ENCODE data around the gene ANGEL2.

ANGEL2 gene

GRCh38 chr1:212952641-212952976 is 63.1 kb downstream of the ANGEL2 start:
- TF ChIP-seq CTCF (IDR thresholded peaks at IDR 0.05; ENCODE audit: control extremely low read depth, extremely low read depth, low read depth, missing control alignments) = no peak
- ChIA-PET POLR2A (no interaction called here), CTCF (interaction anchor here (0.6 to 6.7 kb wide), 6 partner anchors 9 to 288 kb away, joined by 3 to 66 read pairs (median 3); no protein-coding TSS in a partner anchor)
- DNase-seq (ENCODE audit: extremely low spot score) = no peak

- ChIA-PET CTCF (interaction anchor here (0.6 to 6.7 kb wide), 3 partner anchors 13 to 287 kb away, joined by 3 to 66 read pairs (median 3); no protein-coding TSS in a partner anchor), POLR2A (interaction anchor here (1.6 kb wide), 1 partner anchor 344 kb away, joined by 5 read pairs; the partner anchor contains the start of gene ATF3)
- no peak for DNase-seq (ENCODE audit: extremely low spot score)
- TF ChIP-seq CTCF (IDR thresholded peaks at IDR 0.05; ENCODE audit: control extremely low read depth, extremely low read depth, low read depth, missing control alignments) = no peak
Observed at GRCh38 chr1:212951947-212952640, 63.6 kb downstream of the ANGEL2 start.

GRCh38 chr1:212951126-212951946 is 64.3 kb downstream of the ANGEL2 start:
- no peak for TF ChIP-seq CTCF (IDR thresholded peaks at IDR 0.05; ENCODE audit: control extremely low read depth, extremely low read depth, low read depth, missing control alignments)
- no peak for DNase-seq (ENCODE audit: extremely low spot score)
- ChIA-PET POLR2A (interaction anchor here (1.1 to 1.6 kb wide), 4 partner anchors 16 to 343 kb away, joined by 3 to 5 read pairs (median 4); partner anchors contain the start of genes ATF3, NSL1 and TATDN3), CTCF (interaction anchor here (0.9 to 6.7 kb wide), 9 partner anchors 10 to 200 kb away, joined by 3 to 66 read pairs (median 4); no protein-coding TSS in a partner anchor)

GRCh38 chr1:212950243-212951125 is 65.2 kb downstream of the ANGEL2 start, which contains the start of gene VASH2:
TSS of gene VASH2 (plus strand) at chr1:212950541. CDS start at chr1:212951543, 1,002 bp downstream.
- ChIA-PET CTCF (interaction anchor here (0.9 to 6.7 kb wide), 8 partner anchors 11 to 199 kb away, joined by 3 to 66 read pairs (median 4); no protein-coding TSS in a partner anchor), POLR2A (interaction anchor here (1.1 to 1.6 kb wide), 4 partner anchors 17 to 342 kb away, joined by 3 to 5 read pairs (median 4); partner anchors contain the start of genes ATF3, NSL1 and TATDN3)
- DNase-seq (ENCODE audit: extremely low spot score) = peak; percentile 95
- no peak for TF ChIP-seq CTCF (IDR thresholded peaks at IDR 0.05; ENCODE audit: control extremely low read depth, extremely low read depth, low read depth, missing control alignments)

- POLR2A ChIA-PET = interaction anchor here (1.0 to 1.5 kb wide), 2 partner anchors 17 to 18 kb away, joined by 3 to 4 read pairs; no protein-coding TSS in a partner anchor
- no peak for DNase-seq (ENCODE audit: extremely low spot score)
- no peak for TF ChIP-seq CTCF (IDR thresholded peaks at IDR 0.05; ENCODE audit: control extremely low read depth, extremely low read depth, low read depth, missing control alignments)
Observed at GRCh38 chr1:212949771-212950170, 65.9 kb downstream of the ANGEL2 start.

More at GRCh38 chr1:212949771-212950170, 65.9 kb downstream of the ANGEL2 start:
- CTCF ChIA-PET = interaction anchor here (1.0 to 6.7 kb wide), 6 partner anchors 8 to 199 kb away, joined by 3 to 66 read pairs (median 4); no protein-coding TSS in a partner anchor

Data from GM10248 (cell line).